GM18508 (cell line): Measurements from ENCODE around the gene PEX14.

Source experiments
- ATAC-seq: cut with Tn5 transposase; IDR thresholded peaks from one replicate; pipeline ENCODE4 v1.9.1; 2021; ENCODE audit warnings: moderate number of reproducible peaks; ENCODE audit not compliant: insufficient read depth, unreplicated experiment

PEX14 gene

DNA sequence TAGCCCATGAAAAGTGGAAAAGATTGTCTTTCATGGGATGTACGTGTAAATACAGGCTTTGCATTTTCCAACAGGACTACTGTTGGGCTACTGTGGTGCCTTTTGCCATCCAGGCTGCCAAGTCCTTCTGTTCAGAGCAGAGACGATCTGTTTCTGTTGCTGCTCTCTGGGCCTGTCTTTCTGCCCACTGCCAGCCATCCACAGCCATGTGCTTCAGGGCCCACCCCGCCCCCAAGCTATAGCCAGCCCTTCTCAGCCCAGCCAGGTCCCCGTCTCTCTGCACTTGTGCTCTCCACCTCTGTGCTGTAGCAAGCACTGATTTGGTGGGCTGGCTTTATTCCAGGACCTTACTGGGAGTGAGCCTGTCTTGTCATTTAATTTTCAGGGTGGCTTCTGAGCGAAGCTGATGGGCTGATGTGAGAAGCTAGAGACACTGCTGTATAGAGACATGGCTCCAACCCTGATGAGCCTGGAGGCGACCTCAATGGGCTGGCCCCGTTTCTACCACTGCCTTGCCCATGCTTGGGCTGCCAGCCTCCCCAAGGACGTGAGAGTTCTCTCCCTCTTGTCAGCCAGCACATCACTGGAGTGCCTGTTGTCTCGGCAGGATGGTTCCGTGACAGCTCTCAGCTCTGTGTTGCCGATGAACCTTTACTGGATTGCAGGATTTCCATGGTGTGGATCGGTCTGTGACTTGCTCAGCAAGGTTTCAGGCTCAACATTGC is 137.8 kb downstream of the PEX14 start:
- no peak for ATAC-seq

DNA sequence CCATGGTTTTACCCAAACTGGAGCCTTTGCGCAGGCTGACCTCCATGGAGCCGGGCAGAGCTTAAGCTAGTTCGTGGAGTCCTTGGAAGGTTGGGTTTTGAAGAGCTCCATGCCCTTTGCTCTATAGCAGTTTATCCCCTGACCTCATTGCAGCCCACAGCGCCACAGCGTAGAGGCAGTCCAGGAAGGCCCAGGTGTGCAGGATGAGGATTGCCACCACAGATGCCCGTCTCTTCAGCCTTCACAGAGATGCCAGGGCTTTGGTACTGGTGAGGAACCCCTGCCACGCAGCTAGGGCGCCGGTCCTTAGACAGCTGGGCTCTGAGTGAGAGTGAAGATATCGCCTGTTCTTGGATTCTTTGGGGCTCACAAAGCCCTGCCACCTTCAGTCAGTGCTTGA is 138.6 kb downstream of the PEX14 start:
- no peak for ATAC-seq

DNA sequence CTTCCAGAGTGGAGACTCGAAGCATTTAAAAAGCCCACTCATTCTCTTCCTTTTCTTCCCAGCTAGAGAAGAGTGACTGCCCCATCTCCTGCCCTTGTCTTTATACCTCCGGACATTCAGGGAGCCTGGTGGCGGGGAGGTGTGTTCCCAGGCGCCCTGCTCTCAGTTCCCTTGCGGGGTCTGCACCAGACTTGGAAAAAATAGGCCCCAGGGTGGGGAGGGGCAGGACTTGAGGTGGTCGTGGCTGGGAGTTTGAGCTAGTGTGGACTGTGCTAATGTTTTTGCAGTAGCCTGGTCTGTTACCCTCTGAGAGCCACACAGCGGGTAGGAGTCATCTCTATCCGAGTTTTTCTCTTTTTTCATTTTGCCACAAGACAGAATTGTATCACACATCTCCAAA is 139.1 kb downstream of the PEX14 start:
- ATAC-seq = no peak

DNA sequence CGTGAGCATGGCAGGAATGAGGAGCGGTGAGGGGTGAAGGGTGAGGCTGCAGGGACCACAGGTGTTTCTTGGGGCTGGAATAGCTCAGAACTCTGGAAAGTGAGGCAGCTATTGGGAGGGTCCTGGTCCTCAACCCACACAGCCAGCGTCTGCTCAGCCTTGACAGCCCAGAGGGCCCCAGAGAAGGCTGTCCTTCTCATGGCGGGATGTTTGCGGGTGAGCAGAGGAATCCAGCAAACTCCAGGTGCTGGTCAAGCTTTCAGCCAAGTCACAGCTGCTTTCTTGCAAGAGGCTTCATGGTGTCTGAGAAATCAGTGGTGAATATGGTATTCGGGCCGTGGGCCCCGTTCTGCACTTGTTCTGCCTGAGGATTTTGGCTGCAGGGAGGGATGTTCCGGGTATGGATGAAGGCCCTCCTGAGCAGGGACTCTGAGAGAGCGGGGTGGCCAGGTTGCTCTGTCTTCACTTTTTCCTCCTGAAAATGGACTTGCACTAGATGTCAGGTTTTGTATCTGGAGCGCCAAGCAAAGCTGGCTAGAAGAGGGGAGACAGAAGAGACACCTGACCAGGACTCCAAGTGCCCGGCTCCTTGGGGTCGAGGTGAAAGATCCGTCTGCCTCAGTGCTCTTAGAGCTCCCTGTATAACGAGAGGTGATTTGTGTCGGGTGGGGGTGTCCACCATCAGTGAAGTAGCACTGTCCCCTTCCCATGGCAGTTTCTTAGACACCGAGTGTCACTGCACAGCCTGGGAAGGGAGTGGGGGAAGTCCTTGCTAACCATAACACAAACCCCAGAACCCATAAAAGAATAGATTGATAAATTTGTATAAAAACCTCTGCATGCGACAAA is 139.9 kb downstream of the PEX14 start:
- no peak for ATAC-seq

DNA sequence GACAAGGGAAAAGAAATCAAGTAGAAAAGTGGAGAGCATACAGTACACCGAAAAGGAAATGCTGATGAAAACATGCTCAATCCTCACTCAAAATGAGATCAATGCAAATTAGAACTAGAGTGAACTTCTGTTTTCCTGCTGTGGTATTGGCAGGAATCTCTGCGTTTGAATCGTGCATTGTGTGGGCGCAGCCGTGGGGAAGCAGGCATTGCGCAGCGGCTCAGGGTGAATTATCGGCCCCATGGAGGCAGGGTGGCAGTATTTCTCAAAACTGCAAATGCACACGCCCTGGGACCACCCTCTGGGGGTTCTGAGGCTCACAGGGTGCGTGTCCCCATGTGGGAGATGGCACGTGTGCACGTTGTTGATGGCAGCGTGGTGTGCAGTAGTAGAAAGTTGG is 140.6 kb downstream of the PEX14 start:
- ATAC-seq = no peak

DNA sequence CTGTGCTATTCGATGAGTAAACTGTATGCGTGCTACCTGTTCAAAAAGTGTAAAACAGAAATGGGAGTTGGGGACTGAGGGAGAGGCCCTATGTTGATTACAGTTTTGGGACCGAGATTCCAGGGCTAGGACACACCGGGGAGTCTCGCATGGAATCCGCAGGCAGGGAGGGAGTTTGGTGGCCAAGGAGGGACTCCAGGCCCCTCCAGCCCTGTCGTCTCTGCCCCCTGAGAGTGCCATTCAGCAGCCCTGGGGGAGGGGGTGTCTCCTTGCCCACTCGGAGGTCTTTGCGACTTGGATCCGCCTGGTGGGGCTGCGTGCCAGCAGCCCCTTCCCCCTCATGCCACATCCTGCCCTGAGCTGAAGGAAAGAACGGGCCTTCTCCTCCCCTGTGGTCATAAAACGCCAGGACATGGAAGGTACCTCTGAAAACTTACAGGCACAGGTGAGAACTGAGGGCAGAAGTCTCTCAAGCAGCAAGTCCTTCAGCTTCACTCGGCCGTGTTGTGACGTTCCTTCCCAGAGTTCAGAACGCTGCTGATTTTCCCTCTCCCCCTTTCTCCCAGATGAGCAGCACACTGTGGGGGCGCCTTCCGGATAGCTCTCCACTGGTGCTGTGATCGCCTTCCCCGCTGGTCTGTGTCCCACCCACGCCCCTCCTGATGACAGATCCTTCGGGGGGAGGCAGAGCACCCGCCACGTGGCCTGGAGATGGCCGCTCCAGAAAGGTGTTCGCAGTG is 141.4 kb downstream of the PEX14 start:
- ATAC-seq = no peak

DNA sequence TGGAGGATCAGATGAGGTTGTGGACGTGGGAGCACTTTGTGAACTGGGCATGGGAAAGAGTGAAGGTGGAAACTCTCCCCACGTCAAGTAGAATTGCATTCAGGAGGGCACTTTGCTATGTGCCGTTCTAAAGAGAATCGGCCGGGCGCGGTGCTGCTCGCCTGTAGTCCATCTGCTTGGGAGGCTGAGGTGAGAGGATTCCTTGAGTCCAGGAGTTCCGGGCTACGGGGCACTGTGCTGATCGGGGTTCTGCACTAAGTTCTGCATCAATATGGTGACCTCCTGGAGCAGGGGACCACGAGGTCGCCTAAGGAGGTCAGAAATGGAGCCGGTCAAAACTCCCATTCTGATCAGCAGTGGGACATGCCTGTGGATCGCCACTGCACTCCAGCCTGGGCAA is 141.9 kb downstream of the PEX14 start:
- ATAC-seq = no peak

DNA sequence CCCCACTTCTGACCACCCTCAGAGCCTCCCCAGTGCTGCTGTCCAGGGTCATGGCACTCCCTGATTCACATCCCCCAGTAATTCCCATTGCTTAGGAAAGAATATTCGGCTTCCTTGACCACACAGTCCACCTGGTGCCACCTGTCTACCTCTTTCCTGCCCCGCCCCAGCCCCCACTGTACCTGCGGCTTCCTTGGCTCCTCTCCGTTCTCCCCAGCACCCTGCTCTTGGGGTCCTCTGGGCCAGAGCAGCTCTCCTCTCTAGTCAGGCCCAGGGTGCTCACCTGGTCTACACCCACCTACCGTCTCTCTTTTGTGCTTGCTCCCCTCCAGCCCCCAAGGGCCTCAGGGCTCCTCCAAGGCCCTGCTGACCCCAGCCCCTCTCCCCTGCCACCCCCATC is 142.6 kb downstream of the PEX14 start:
- ATAC-seq = no peak

DNA sequence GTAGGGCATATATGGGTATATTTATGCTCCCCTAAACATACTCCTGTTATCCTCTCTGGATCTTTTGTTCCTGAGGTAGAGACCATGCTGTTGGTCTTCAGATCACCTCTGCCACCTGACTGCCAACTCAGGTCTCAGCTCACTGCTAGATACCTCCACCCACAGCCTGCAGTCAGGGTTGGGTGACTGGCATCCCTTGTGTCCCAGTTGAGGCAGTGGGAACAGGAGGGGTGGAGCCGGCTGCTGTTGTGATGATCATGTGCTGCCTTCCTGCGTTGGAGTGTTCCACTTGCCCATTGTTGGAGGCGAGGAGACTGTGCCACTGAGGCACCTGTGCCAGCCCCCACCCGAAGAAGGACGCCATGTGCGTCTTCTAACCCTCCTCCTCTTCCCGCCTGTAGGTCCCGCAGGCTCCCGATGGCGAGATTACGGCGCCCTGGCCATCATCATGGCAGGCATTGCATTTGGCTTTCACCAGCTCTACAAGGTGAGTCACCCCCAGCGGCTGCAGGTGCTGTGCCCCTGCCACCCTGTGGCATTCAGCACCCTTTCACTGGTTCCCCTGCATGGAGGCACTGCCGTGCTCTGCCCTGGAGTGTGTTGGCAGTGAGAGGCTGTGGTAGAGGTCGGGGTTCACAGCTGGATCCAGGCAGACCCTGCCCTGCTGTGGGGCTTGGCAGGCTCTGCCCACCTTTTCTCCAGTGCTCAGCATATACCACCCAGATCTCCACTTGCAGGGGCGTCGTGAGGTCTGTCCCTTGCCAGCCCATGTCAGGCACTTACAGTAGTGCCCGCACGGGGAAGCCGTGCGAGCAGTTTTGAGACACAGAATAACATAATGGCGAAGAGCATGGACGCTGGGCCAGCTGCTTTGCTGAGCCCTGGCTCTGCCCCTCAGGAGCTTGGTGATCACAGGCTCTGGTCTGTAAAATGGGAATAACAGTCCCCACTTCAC is 143.5 kb downstream of the PEX14 start:
- ATAC-seq = no peak

DNA sequence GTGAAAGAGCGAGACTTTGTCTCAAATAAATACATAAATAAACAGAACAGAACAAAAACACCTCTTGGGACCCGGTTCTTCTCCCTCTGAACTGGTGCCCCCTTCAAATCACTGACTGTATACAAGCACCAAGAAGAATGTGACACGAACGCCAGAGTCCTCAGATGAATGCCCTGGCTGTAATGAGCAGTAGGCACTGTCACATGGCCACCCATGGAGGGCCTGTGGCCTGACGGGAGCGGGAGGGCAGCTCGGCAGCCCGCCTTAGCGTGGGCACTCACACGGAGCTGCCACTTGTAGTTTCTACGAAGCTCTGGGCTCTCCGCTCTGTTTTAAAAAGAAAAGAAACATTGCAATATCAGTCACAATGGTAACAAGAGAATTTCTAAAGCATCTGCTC is 146.0 kb downstream of the PEX14 start:
- ATAC-seq = no peak

DNA sequence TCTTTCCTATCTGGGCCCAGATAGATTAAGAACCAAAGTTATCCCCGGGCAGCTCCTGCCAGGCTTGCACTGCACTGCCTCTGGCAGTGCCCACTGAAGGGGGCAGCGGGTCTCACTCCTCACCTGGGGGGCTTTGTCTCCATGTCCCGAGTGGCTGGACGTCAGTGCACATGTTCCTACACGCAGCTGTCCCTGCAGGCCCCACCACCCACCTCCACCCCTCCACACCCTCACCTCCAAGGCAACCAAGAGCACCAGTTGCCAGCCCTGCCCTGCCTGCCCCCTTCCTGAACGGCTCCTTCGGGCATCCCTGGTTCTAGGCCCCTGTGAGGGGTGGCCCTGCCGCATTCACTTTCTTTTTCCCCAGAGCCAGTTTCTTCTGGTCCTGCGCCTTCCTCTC is 147.2 kb downstream of the PEX14 start:
- no peak for ATAC-seq

DNA sequence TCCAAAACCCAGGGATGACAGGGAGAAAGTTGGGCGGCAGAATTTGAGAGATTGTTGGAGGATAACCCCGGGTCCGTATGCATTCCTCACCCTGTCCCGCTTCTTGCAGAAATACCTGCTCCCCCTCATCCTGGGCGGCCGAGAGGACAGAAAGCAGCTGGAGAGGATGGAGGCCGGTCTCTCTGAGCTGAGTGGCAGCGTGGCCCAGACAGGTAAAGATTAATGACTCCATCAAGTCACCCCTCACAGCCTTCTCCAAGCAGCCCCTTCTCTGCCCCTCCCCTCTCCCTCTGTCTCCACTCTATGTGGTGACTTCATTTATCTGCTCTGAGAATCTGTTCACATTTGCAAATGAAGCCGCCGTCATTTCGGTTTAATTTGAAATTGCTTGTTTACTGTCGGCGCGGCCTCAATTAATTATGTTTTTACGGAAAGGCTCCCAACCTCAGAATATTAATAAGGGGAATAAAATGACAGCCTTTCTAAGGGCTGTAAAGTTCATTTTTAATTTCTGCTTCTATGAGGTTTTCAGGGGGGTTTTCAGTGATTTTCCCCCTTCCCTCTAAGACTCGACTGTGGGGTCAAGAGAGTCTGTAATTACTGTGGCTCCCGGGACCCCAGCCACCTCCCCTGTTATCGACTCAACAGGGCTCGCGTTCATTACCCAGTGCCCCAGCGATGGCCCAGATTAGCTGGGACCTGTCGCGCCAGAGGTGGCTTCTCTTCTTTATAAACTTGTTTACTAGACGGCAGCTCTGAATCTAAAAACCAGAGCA is 148.3 kb downstream of the PEX14 start:
- no peak for ATAC-seq

DNA sequence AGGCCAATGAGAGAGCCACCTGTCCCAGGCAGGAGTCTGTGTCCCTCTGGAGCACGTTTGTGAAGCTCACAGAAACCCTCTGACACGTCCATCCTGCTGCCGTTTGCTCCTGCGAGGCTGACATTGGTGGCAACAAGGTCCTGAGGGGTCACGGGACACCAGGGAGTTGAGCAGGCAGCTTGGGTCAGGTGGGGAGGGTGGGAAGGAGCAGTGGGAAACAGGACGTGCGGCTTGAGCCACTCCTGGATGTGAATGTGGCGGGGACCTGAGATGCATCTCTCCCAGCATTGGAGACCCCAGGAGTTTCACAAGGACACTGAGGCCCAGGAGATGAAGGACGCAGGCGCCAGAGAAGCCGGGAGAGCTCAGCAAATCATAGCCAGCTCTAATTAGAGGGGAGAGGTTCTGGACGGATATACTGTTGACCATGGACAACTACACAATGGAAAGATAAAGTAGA is 149.0 kb downstream of the PEX14 start:
- no peak for ATAC-seq

DNA sequence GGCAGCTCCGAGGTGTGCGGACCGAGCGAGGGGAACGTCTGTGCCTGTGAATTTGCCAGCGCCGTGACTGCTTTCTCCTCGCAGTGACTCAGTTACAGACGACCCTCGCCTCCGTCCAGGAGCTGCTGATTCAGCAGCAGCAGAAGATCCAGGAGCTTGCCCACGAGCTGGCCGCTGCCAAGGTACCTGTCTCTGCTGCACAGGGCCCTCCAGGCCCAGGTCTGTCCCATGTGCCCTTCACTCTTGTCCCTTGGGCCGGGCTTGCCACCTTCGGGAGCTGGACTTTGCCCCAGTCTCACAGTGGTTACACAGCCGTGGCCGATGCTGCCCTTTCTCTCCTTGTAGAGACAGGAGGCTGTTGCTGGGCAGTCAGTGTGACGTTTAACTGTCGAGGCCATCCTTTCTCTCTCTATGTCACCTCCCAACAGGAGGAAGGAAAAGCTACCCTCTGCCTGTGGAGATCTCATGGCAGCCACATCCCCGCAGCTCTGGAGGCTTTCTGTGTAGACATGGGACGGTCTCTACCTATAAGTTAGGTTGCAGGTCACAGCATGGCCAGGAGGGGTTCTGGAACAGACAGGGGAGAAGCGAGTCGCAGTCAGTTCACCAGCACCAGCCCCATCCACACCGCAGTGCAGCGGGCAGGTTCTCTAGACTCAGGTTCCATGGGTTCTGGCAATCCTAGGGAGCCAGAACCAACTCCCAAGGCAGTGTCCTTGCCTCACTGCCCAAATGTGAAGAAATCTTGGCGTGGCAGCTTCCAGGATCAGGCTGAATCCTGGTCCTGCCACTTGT is 149.7 kb downstream of the PEX14 start:
- no peak for ATAC-seq

DNA sequence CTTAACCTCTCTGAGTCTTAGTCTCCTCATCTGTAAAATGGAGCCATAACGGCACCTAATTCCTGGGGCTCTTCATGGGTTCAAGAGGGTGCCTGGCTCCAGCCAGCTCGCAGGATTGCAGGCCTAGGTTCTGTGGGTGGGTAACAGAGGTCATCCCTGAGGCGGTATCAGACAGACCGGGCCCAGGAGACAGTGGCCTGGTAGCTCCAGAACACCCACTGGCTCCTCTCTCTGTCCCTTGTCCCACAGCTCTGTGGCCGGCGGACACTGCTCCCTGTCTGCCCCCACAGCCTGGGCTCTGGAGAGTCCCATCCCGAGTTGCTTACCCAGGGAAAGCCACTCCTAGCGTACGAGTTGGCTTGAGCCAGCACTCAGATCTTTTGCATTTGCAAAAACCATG is 150.3 kb downstream of the PEX14 start:
- no peak for ATAC-seq

DNA sequence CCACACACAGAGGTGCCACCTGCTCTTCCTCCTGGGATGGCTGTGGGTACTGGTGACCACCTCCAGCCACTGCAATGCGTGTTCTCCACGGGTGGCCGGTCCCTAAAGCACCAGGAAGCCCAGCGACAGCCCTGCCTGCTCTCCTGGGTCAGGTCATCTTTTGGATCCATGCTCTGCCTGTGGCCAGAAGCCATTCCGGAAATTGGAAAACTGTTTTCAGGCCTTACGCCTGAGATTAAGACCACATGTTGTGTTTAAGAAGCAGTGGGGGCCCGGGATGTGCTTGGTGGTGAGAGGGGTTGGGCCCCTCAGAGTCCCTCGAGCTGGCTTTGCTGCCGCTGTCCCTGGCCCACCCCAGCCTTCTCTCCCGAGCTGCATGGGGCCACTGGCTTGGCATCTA is 150.8 kb downstream of the PEX14 start:
- ATAC-seq = no peak

DNA sequence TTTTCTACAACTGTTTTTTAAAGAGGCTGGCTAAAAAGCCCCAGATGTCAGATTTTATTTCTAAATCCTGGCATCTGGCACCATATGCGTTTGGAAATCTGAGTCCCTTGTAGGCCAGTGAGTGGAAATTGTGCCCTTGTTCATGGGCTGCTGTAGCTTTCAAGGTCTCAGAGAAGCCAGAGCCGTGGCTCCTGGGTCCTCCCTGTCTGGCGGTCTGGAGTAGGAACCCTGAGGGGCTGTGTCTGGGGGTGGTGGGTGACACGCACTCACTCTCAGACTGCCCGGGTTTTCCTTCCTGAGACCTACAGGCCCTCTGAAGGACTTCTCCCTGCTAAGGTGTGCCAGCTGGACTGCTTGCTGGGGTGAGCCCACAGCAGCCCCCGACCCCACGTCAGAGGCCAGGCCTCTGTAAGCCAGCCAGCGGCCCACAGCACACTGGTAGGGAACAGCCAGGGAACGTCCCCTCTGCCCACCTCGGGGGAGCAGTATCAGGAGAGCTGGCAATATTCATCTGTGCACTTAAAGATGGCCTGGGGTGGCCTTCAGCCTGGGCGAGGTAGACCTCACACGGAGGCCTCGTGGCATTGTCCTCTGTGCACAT is 151.5 kb downstream of the PEX14 start:
- no peak for ATAC-seq

DNA sequence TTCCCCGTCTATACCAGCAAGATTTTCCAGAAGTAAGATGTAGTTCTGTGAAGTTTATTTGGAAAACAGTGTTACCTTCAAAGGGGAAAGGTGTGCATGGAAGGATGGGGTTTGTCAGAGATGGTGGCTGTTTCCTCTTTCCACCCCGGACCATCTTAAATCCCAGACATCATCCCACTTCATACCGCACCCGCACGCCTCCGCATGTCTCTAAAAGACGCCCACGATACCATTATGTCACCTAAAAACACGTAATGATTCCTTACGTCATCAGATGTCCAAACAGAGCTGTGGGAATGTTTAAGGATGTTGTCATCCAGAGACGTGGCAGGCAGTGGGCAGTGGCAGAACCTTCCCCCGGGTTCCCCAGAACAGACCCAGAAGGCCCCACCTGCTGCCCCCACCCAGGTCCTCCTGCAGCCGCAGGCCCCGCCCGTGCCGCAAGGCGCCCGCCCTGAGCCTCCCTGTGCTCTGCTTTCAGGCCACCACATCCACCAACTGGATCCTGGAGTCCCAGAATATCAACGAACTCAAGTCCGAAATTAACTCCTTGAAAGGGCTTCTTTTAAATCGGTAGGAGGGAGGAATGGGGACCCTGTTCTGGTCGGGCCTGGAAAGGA is 152.2 kb downstream of the PEX14 start:
- ATAC-seq = no peak
